Measurements from ENCODE around the gene GNL3L.
"Not testable (repeated sequence)": the region's sequence is repeated elsewhere in the genome, so short reads cannot be mapped to it uniquely, and the experiment has no call there.

Gene GNL3L

GRCh38 chrX:54560411-54560810 is 30.4 kb downstream of the GNL3L start:
- no peak for DNase-seq

- no peak for DNase-seq
Observed at GRCh38 chrX:54561622-54562021, 31.6 kb downstream of the GNL3L start.

GRCh38 chrX:54564936-54565335 is 34.9 kb downstream of the GNL3L start:
- DNase-seq, result no peak

- DNase-seq, result no peak
Observed at GRCh38 chrX:54570332-54570731, 40.3 kb downstream of the GNL3L start.

- not testable (repeated sequence) for DNase-seq
Observed at GRCh38 chrX:54572641-54573040, 42.6 kb downstream of the GNL3L start.

GRCh38 chrX:54597728-54598127 is 67.7 kb downstream of the GNL3L start:
- DNase-seq, result no peak

GRCh38 chrX:54602563-54602962 is 72.5 kb downstream of the GNL3L start:
- no peak for DNase-seq
